HG02943 (cell line): Measurements from ENCODE around the gene HSPG2.
"Not testable (repeated sequence)": the region's sequence is repeated elsewhere in the genome, so short reads cannot be mapped to it uniquely, and the experiment has no call there.

ENCODE experiments used
- ATAC-seq: cut with Tn5 transposase; IDR thresholded peaks from one replicate; pipeline ENCODE4 v1.9.1; 2021; ENCODE audit warnings: mild to moderate bottlenecking, low read depth, moderate library complexity; ENCODE audit not compliant: unreplicated experiment

HSPG2 gene

GRCh38 chr1:21956720-21957552 is 19.8 kb upstream of the HSPG2 start:
- ATAC-seq = no peak

DNA sequence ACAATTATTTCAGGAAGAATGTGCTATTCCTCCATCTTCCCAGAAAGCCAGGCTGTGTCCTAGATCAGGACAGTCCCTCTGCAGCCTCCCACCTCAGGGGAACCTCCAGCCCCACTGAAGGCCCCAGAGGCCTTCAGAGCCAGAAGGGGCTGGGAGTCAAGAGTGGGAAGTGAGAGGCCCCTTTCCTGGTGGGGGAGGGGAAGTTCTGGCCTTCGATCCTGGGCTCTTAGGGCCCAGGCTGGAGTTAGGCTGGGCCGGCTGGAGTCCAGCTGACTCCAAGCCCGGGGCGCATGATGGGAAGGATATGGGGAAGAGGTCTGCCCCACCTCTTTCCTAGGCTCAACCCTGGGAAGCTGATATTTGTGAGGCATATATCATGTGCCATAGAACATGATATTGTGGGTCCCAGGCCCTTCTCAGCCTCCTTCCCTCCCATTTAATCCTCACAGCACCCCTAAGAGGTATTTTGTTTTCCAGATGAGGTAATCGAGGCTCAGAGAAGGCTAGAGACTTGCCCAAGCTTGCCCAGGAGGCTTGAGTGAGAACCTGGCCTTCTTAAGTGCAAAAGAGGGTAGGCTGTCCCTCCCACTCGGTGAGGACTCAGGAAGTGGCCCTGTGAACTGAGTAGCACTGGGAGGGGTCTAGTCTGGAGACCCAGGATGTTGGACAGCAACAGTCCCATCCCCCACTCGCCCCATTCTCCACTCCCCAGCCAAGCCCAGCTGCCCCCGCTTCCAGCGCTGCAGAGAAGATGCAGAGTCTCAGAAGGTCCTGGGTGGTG is 18.6 kb upstream of the HSPG2 start:
- ATAC-seq = no peak

- no peak for ATAC-seq
Observed at GRCh38 chr1:21955058-21955457, 17.9 kb upstream of the HSPG2 start.

DNA sequence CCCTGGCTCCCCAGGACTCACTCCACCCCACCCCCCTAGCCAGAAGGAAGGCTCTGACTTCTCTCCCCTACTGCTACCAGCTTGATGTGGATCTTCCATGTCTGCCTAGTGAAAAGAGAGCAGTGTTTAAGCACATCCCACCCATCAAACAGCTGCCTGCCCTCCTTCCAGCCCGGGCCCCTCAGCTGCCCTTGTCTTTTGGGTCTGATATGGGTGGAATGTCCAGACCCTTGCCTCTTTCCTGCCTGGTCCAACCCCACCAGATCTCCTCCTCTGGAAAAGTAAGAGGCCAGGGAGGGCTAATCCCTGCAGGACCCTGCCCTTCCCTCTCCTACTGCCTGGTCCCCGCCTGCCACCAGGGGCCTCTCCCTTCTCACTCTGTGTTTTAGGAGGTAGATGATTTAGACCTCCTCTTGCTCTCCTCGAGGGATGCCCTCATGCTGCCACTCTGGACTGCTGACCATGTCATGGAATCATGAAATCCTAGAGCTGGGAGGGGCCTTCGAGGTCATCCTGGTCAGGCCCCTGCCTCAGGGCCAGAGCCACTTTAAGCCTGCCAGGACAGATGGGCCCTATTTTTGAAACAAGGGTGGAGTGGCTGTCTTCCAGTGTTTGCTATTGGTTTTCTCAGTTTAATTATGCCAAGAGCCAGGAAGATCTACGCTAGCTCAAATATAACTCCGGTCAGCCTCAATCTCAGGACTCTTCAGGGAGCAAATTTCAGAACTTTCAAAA is 15.8 kb upstream of the HSPG2 start:
- ATAC-seq = no peak

- no peak for ATAC-seq
Observed at GRCh38 chr1:21951226-21951870, 14.2 kb upstream of the HSPG2 start.

- no peak for ATAC-seq
Observed at GRCh38 chr1:21950734-21951133, 13.6 kb upstream of the HSPG2 start.

DNA sequence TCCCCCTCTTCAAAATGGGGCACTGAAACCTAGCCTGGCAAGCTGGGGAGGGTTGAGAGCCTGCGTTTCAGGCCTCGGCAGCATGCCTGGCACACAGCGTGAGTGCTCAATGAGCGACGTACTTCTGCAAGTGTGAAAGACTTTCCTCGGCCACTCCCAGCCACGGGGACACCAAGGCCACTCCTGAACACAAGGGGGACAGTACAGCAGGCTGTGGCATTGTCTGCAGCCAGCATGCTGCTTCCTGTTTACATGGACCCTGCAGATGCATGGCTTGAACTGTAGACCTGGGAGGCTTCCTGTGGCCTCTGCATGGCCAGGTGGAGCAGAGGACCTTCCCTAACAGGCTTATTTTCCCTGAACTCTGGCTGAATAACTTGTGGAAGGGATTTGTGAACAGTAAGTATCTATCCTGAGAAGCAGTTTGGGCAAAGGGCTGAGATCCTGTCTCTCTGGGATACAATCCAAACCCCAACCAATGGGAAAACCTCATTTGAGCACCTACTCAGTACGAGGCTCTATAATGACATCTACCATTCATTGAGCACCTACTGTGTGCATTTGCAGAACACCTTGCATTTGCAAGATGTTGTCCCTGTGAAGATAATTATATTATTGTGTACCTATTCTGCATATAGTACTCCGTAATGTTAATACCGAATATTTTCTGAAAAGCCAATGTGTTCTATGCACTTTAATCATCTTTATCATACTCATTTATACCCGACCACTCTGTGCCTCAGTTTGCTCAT is 9.9 kb upstream of the HSPG2 start:
- ATAC-seq = no peak

DNA sequence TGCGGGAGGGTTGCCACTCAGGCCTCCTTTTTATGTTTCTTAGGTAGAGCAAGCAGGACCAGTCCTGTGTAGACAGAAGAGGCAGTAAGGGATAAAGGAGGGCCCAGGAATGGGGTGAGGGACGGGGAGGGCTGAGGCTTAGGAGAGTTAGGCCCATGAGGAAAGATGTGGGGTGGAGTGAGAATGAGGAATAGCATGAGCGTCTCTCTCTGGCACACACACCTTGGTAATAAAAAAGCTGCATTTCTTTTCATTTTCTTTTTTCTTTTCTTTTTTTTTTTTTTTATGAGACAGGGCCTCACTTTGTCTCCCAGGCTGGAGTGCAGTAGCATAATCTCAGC is 7.6 kb upstream of the HSPG2 start:
- no peak for ATAC-seq

GRCh38 chr1:21942959-21943640 is 6.0 kb upstream of the HSPG2 start:
- not testable (repeated sequence) for ATAC-seq

- ATAC-seq = no peak
Observed at GRCh38 chr1:21942464-21942863, 5.4 kb upstream of the HSPG2 start.

DNA sequence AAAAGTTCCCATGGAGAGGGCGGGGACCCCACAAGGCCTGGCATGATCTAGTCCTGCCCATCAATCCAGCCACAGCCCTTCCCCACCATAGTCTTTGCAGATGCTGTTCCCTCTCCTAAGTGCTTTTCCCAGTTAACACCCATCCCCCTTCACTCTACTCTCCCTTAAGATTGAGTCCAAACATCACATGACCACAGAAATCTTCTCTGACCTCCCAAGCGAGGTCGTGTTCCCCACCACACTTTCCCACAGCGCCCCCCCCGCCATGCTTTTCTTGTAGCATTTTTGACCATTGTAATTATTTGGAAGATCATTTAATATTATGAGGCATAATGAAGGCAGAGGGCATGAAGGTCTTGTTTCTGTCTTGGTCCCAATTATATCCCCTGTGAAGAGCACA is 4.3 kb upstream of the HSPG2 start:
- no peak for ATAC-seq

GRCh38 chr1:21940492-21940891 is 3.4 kb upstream of the HSPG2 start:
- no peak for ATAC-seq

GRCh38 chr1:21939650-21940374 is 2.7 kb upstream of the HSPG2 start:
- ATAC-seq = no peak

GRCh38 chr1:21938732-21939538 is 1.8 kb upstream of the HSPG2 start:
- ATAC-seq = no peak

GRCh38 chr1:21937372-21938121 is 437 bp upstream of the HSPG2 start:
- ATAC-seq = no peak

DNA sequence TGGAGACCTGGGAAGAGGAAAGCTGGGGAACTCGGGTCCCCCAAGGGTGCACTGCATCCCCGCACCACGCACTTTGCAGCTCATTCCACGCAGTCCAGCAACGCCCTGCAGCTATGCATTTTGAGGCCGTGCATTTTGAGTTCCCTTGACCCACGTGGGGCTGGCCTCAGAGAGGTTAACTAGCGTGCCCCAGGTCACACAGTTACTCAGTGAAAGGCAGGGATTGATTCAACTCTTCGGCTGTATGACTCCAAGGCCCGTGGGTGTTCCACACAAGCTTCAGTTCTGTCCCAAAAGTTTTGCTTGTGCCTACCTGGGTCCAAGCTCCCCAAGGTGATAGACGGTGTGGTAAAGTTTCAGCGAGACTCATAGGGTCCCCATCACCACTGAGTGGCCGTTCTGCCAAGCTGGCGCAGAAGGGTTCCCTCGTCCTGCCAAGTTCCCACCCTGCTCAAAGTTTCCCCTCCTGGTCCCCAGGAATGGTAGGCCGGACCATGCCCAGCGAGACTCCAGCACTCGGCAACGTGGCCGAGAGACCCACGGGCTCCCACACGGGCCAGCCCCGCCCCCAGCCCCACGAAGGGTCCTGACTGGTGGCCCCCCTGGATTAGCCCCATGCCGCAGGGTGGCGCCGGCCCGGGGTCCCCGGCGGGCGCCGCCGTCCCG is 611 bp downstream of the HSPG2 start:
- ATAC-seq = no peak

DNA sequence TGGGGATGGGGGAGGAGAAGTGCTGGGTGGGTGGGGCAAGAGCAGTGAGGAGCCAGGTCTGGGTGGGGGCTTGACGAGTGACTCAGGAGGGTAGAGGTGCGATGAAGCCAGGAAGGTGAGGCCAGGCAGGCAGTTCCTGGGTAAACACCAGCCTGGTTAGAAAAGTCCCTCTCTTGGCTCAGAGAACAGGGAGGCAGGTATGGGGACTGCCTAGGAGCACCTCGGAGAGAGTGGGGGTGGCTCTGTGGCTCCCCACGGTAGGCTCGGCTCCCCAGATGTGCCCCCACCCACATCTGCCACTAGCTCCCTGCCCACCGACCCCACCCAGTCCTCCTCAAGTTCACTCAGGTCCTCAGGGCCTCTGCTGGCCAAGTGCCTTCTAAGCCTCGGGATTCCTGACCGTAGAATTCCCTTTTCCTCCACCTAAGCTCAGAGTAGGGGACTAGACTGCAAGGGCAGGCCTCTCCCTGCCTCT is 1.2 kb downstream of the HSPG2 start:
- no peak for ATAC-seq
